HG03060 (cell line): Measurements from ENCODE around the gene DEXI.
"Not testable (repeated sequence)": the region's sequence is repeated elsewhere in the genome, so short reads cannot be mapped to it uniquely, and the experiment has no call there.

Experiments used
- ATAC-seq: cut with Tn5 transposase; IDR thresholded peaks from one replicate; pipeline ENCODE4 v1.9.1; 2021; ENCODE audit warnings: low read depth, moderate number of reproducible peaks; ENCODE audit not compliant: unreplicated experiment

DEXI gene

GRCh38 chr16:10930755-10931093 is 11.5 kb downstream of the DEXI start:
- no peak for ATAC-seq

DNA sequence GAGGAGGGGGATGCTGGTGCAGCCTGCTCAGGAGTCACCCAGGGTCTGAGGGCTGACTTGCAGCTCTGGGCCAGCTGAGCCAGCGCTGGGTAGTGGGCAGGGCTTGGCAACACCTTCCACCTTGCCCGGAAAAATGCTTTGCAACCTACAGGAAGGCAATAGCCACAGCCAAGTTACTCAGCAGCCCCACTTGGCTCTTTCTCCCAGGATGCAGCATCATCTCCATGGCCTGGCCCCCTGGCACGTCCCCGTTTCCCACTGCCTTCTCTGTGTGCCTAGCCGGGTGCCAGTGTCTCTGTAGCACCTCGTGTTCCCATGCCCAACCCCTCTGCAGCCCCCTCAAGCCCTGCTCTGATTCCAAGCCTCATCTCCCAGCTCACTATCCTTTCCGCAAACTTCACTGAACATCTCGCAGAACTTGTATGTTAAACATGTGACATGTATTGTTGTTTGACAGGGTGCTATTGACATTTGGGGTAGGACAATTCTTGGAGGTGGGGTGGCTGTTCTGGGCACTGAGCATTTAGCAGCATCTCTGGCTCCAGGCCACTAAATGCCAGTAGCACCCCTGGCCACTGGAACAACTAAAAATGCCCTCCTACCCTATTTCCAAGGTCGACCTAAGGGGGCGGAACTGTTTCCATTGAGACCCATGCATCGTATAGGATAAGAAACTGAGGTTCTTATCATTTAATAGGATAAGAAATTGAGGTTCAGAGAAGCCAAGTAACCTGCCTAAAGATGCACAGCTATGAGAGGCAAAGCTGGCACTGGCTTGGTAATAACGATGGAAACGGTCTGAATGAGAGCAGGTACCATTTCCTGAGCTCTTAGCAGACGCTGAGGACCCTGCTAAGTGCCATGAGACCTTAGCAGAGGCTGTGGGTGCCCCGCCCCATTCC is 12.2 kb downstream of the DEXI start:
- ATAC-seq, result no peak

DNA sequence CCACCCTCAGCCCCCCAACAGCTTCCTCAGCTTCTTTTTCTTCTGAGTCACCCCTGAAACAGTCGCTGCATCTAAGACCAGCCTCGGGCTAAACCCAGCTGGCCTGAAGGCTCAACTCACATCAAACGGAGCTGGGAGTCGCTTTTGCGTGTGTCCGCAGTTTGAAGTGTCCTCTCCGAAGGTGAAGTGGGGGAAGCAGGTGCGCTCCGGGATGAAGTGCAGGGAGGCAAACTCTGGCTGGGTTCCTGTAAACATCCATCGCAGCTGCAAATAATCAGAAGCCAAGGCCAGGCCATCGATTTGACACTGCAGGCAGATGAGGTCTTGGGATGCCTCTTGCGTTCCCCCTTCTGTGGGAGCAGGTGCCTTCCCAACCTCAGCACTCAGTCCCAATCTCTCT is 13.2 kb downstream of the DEXI start:
- ATAC-seq, result not testable (repeated sequence)

- ATAC-seq, result no peak
These were observed 14.7 kb downstream of the DEXI start for GRCh38 chr16:10927497-10928112.

DNA sequence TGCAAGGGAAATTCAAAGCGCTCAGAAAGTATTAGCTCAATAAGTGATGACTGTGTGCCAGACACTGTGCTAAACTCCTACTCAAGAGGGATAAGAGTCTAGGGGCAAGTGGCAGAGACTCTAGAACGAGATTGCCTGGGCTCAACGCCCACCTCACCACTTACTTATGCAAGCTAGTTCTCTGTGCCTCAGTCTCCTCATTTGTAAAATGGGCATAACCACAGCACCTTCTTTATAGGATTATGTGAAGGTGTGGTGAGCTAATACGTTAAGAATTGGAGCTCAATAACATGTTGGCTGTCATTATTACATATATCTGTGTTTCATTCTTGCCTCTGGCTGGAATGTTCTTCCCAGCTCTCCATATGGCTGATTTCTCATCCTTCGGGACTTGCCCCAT is 15.4 kb downstream of the DEXI start:
- no peak for ATAC-seq

- no peak for ATAC-seq
These were observed 16.2 kb downstream of the DEXI start for GRCh38 chr16:10926094-10926493.

DNA sequence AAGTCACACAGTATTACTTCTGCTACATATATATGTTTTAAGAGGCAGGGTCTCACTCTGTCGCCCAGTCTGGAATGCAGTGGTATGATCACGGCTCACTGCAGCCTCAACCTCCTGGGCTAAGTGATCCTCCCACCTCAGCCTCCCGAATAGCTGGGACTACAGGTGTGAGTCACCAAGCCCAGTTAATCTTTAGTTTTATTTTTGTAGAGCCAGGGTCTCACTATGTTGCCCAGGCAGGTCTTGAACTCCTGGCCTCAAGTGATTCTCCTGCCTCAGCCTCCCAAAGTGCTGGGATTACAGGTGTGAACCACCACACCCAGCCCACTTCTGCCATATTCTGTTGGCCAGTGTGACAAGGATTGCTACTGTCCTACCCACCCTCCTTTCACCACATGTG is 17.0 kb downstream of the DEXI start:
- ATAC-seq, result not testable (repeated sequence)

- no peak for ATAC-seq
These were observed 18.5 kb downstream of the DEXI start for GRCh38 chr16:10923650-10924214.

GRCh38 chr16:10923146-10923649 is 19.1 kb downstream of the DEXI start:
- no peak for ATAC-seq

GRCh38 chr16:10922328-10923145 is 19.7 kb downstream of the DEXI start:
- ATAC-seq, result no peak

DNA sequence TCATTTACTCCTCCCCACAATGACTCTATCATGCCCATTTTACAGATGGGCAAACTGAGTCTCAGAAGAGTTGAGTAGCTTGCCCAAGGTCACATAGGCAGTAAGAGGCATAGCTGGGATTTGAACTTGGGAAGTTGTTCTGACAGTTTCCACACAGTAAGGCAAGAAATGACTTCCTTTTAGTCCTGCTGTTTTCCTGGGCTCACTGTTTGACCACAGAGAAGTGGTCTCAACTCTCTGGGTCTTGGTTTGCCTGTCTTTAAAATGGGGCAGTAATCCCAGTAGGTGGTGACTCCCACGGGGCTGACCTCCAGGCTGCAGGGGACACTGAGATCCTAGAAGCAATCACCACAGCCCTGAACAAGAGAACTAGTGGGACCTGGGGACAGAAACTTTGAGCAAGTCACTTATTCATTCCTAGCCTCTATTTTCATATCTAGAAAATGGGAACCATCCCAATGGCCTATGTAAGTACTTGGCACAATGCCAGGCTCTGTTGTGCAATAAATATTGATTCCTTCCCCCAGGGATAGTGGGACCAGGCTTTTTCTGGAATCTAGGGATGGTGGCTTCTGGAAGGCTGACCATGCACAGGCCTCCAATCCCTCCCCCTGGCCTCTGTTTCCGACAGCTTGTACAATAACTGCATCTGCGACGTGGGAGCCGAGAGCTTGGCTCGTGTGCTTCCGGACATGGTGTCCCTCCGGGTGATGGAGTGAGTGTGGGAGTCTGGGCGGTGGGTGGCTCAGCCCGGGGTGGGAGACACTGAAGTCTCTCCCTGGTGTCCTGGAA is 20.5 kb downstream of the DEXI start:
- no peak for ATAC-seq

- no peak for ATAC-seq
These were observed 21.4 kb downstream of the DEXI start for GRCh38 chr16:10920726-10921427.

- no peak for ATAC-seq
These were observed 23.3 kb downstream of the DEXI start for GRCh38 chr16:10919003-10919351.

GRCh38 chr16:10918294-10919002 is 23.8 kb downstream of the DEXI start:
- no peak for ATAC-seq

- no peak for ATAC-seq
These were observed 25.7 kb downstream of the DEXI start for GRCh38 chr16:10916534-10916933.

- ATAC-seq, result no peak
These were observed 31.0 kb downstream of the DEXI start for GRCh38 chr16:10911267-10911666.

- no peak for ATAC-seq
These were observed 34.6 kb downstream of the DEXI start for GRCh38 chr16:10907757-10908045.

GRCh38 chr16:10906914-10907756 is 35.1 kb downstream of the DEXI start:
- no peak for ATAC-seq
